Neuronal stem cell (in vitro differentiated cells): ENCODE measurements around the gene KAZN.
"Not testable (repeated sequence)": the region's sequence is repeated elsewhere in the genome, so short reads cannot be mapped to it uniquely, and the experiment has no call there.

Source experiments
- DNase-seq: peaks from one replicate; pipeline ENCODE4 v3.0.0-alpha.2; 2013; ENCODE audit warnings: low spot score
- H2AFZ ChIP-seq: one replicate; pipeline ENCODE4 v1.6.1; 2013; ENCODE audit warnings: mild to moderate bottlenecking, low read length, inconsistent platforms
- H2AK5ac ChIP-seq: 2 replicates; pipeline ENCODE4 v1.6.1; 2013; ENCODE audit warnings: low read depth, mild to moderate bottlenecking, inconsistent platforms, low read length, moderate library complexity, mixed read lengths
- H2BK120ac ChIP-seq: 2 replicates; pipeline ENCODE4 v1.6.1; 2013; ENCODE audit warnings: low read depth, mild to moderate bottlenecking, inconsistent platforms, low read length, moderate library complexity, mixed read lengths
- H2BK12ac ChIP-seq: one replicate; pipeline ENCODE4 v1.6.1; 2013; ENCODE audit warnings: low read length, inconsistent platforms
- H2BK15ac ChIP-seq: 2 replicates; pipeline ENCODE4 v1.6.1; 2013; ENCODE audit warnings: mild to moderate bottlenecking, low read length, inconsistent platforms, mixed read lengths
- H2BK5ac ChIP-seq: one replicate; pipeline ENCODE4 v1.6.1; 2013; ENCODE audit warnings: inconsistent platforms, mild to moderate bottlenecking, low read length, moderate library complexity
- H3K14ac ChIP-seq: one replicate; pipeline ENCODE4 v1.6.1; 2013; ENCODE audit warnings: low read length, inconsistent platforms
- H3K18ac ChIP-seq: 2 replicates; pipeline ENCODE4 v1.6.1; 2013; ENCODE audit warnings: low read length, inconsistent platforms
- H3K23ac ChIP-seq: 2 replicates; pipeline ENCODE4 v1.6.1; 2013; ENCODE audit warnings: low read depth, mild to moderate bottlenecking, mixed read lengths, low read length, inconsistent platforms; ENCODE audit not compliant: poor library complexity
- H3K27ac ChIP-seq: replicated peaks from 3 replicates; pipeline ENCODE4 v1.5.1; 2013; ENCODE audit warnings: low read length, inconsistent platforms
- H3K27me3 ChIP-seq, 3 experiments: 2 replicates each; pipeline ENCODE4 v1.6.1; 2013; ENCODE audit warnings: low read length in 3 of 3, mild to moderate bottlenecking in 2 of 3, inconsistent platforms in 1 of 3, low read depth in 1 of 3, mixed read lengths in 1 of 3, moderate library complexity in 1 of 3; ENCODE audit not compliant: control insufficient read depth in 3 of 3, insufficient read depth in 3 of 3
- H3K36me3 ChIP-seq, 2 donors: replicated peaks in 1 of 2; 2 replicates each; pipeline ENCODE4 v1.6.1; 2013; ENCODE audit warnings: low read length in 2 of 2; ENCODE audit not compliant: control insufficient read depth in 2 of 2, insufficient read depth in 2 of 2
- H3K4ac ChIP-seq: 2 replicates; pipeline ENCODE4 v1.6.1; 2013; ENCODE audit warnings: inconsistent platforms, mild to moderate bottlenecking, low read length, moderate library complexity
- H3K4me1 ChIP-seq, 2 donors: 1 replicate in 1 of 2; 2 replicates in 1 of 2; pipeline ENCODE4 v1.6.1; 2013; ENCODE audit warnings: low read length in 2 of 2, low read depth in 1 of 2; ENCODE audit not compliant: control insufficient read depth in 2 of 2, insufficient read depth in 1 of 2
- H3K4me2 ChIP-seq: one replicate; pipeline ENCODE4 v1.6.1; 2013; ENCODE audit warnings: mild to moderate bottlenecking, low read length, inconsistent platforms; ENCODE audit not compliant: insufficient read depth, poor library complexity, severe bottlenecking
- H3K4me3 ChIP-seq, 2 donors: 2 replicates each; pipeline ENCODE4 v1.5.1; 2013; ENCODE audit warnings: low read length in 2 of 2, mild to moderate bottlenecking in 2 of 2, inconsistent platforms in 1 of 2, moderate library complexity in 1 of 2
- H3K79me1 ChIP-seq: one replicate; pipeline ENCODE4 v1.6.1; 2013; ENCODE audit warnings: low read depth, mild to moderate bottlenecking, inconsistent platforms, low read length, moderate library complexity
- H3K9ac ChIP-seq: one replicate; pipeline ENCODE4 v1.6.1; 2013; ENCODE audit warnings: mild to moderate bottlenecking, low read depth, low read length, inconsistent platforms; ENCODE audit not compliant: poor library complexity
- H3K9me3 ChIP-seq, 2 donors: replicated peaks in 1 of 2; 2 replicates each; pipeline versions ENCODE3 to v1.6.1; 2013; ENCODE audit warnings: low read length in 2 of 2, mild to moderate bottlenecking in 2 of 2, inconsistent platforms in 1 of 2, low read depth in 1 of 2, mixed read lengths in 1 of 2, moderate library complexity in 1 of 2; ENCODE audit not compliant: control insufficient read depth in 2 of 2, insufficient read depth in 1 of 2
- H4K8ac ChIP-seq: one replicate; pipeline ENCODE4 v1.6.1; 2013; ENCODE audit warnings: low read depth, mild to moderate bottlenecking, inconsistent platforms, low read length, moderate library complexity
- H4K91ac ChIP-seq: one replicate; pipeline ENCODE4 v1.6.1; 2013; ENCODE audit warnings: low read length, low read depth, mild to moderate bottlenecking, inconsistent platforms; ENCODE audit not compliant: poor library complexity
- WGBS, 2 donors: extraction: QIAGEN DNeasy Blood & Tissue Kit; methylation state at CpG; one replicate each; pipeline ENCODE4 v1.1.7; 2013; ENCODE audit warnings: missing lambda C conversion rate in 2 of 2, mixed read lengths in 1 of 2; ENCODE audit not compliant: insufficient read length in 2 of 2, insufficient replicate concordance in 1 of 2; ENCODE audit errors: extremely low coverage in 2 of 2; 5-methylcytosine and 5-hydroxymethylcytosine counted together

KAZN gene

GRCh38 chr1:15135604-15136003 lies 537.1 kb downstream of the KAZN start:
- not testable (repeated sequence) for H3K4me3 ChIP-seq, H4K91ac ChIP-seq, H3K36me3 ChIP-seq, H4K8ac ChIP-seq, H3K14ac ChIP-seq, H3K23ac ChIP-seq, H3K9me3 ChIP-seq, H2AFZ ChIP-seq, H3K18ac ChIP-seq, H2AK5ac ChIP-seq, H3K4me2 ChIP-seq, H3K79me1 ChIP-seq, H3K4ac ChIP-seq, H2BK120ac ChIP-seq, H2BK12ac ChIP-seq, DNase-seq, H2BK5ac ChIP-seq, H3K27ac ChIP-seq, H3K9ac ChIP-seq, H2BK15ac ChIP-seq
- H3K27me3 ChIP-seq: peaks cover 0 to 27% (median 0%) of the 10 kb centered on the region in 3 experiments
- peaks cover 10 to 12% of the 10 kb centered on the region in 2 donors for H3K4me1 ChIP-seq
- WGBS, 2 donors: no CpG with 5 or more reads among the region's 10 CpGs

GRCh38 chr1:15137809-15138208 lies 539.3 kb downstream of the KAZN start:
- Histone ChIP-seq H2BK5ac (no peak overlapping the region), H3K4me1 (peaks cover 10 to 12% of the 10 kb centered on the region in 2 donors), H4K91ac (no peak overlapping the region), H2AK5ac (no peak overlapping the region), H3K14ac (no peak overlapping the region), H2BK120ac (no peak overlapping the region), H3K4me2 (no peak overlapping the region), H3K4ac (no peak overlapping the region), H3K9ac (no peak overlapping the region), H3K9me3 (no peaks in the 10 kb centered on the region), H2BK15ac (no peak overlapping the region), H3K27ac (no peak overlapping the region), H3K27me3 (peaks cover 0 to 21% (median 0%) of the 10 kb centered on the region in 3 experiments), H3K79me1 (no peaks in the 10 kb centered on the region), H3K36me3 (no peaks in the 10 kb centered on the region), H2AFZ (no peak overlapping the region), H3K4me3 (no peak overlapping the region), H2BK12ac (no peak overlapping the region), H3K18ac (peak overlapping the region; percentile 9), H3K23ac (peak overlapping the region; percentile 21), H4K8ac (no peak overlapping the region)
- WGBS, 2 donors: no CpG with 5 or more reads among the region's 6 CpGs
- no peak for DNase-seq

GRCh38 chr1:15139654-15140350 lies 541.3 kb downstream of the KAZN start:
- Histone ChIP-seq H2BK12ac (no peak overlapping the region), H2AFZ (peak overlapping the region; percentile 74), H3K18ac (peak overlapping the region; percentile 46), H3K4me1 (peaks cover 10 to 12% of the 10 kb centered on the region in 2 donors), H3K4me3 (peak overlapping the region in 1 of 2 donors; percentile 20), H2BK120ac (no peak overlapping the region), H2BK5ac (no peak overlapping the region), H3K79me1 (no peaks in the 10 kb centered on the region), H3K9ac (no peak overlapping the region), H3K36me3 (no peaks in the 10 kb centered on the region), H4K91ac (no peak overlapping the region), H3K4ac (no peak overlapping the region), H4K8ac (no peak overlapping the region), H3K4me2 (no peak overlapping the region), H2BK15ac (no peak overlapping the region), H3K14ac (no peak overlapping the region), H2AK5ac (peak overlapping the region; percentile 47), H3K23ac (no peak overlapping the region), H3K27ac (peak overlapping the region; percentile 36), H3K27me3 (peaks cover 0 to 13% (median 0%) of the 10 kb centered on the region in 3 experiments), H3K9me3 (no peaks in the 10 kb centered on the region)
- no CpG with 5 or more reads among the region's 15 CpGs for whole genome bisulfite sequencing, 2 donors
- no peak for DNase-seq

- no peak overlapping the region for H3K9ac ChIP-seq
- H3K27ac ChIP-seq: no peak overlapping the region
- peaks cover 0 to 2% of the 10 kb centered on the region in 2 donors for H3K9me3 ChIP-seq
- H3K23ac ChIP-seq: no peak overlapping the region
- H2BK5ac ChIP-seq: no peak overlapping the region
- H3K4me1 ChIP-seq: peaks cover 8 to 12% of the 10 kb centered on the region in 2 donors
- DNase-seq: no peak
- no peak overlapping the region for H3K4ac ChIP-seq
- H2AFZ ChIP-seq: no peak overlapping the region
- no peak overlapping the region for H3K18ac ChIP-seq
- WGBS, 2 donors: no CpG with 5 or more reads among the region's 6 CpGs
- no peak overlapping the region for H2BK120ac ChIP-seq
- H3K27me3 ChIP-seq: peaks cover 0 to 18% (median 0%) of the 10 kb centered on the region in 3 experiments
- H3K14ac ChIP-seq: no peak overlapping the region
- H3K4me3 ChIP-seq: no peak overlapping the region
- no peak overlapping the region for H4K91ac ChIP-seq
- H4K8ac ChIP-seq: no peak overlapping the region
- no peak overlapping the region for H3K4me2 ChIP-seq
- no peak overlapping the region for H2BK15ac ChIP-seq
- H2BK12ac ChIP-seq: no peak overlapping the region
- no peak overlapping the region for H2AK5ac ChIP-seq
- H3K36me3 ChIP-seq: no peaks in the 10 kb centered on the region
- H3K79me1 ChIP-seq: no peaks in the 10 kb centered on the region
Observed at GRCh38 chr1:15141935-15142539, 543.6 kb downstream of the KAZN start.
